ENCODE results near the gene MMD. TPM values are rescaled to one million over a fixed set of nuclear protein-coding genes. Genes with fewer than 3 reads are reported as not detected.

MMD gene
- total and polyA plus RNA-seq, 9 of the 15 experiments (the other 6 are each of a cell fraction or from before 2014, with no cell fraction given), result 3.1 to 18.9 (median 10.7) TPM

- no peak for TF ChIP-seq ZNF23 (CRISPR knock-in tag; IDR thresholded peaks at IDR 0.05)
- no peak for TF ChIP-seq ZFX (CRISPR knock-in tag; IDR thresholded peaks at IDR 0.05)
- TF ChIP-seq BCL6 (CRISPR knock-in tag; IDR thresholded peaks at IDR 0.05), result no peak
- no peak for TF ChIP-seq ZNF699 (CRISPR knock-in tag; IDR thresholded peaks at IDR 0.05; ENCODE audit: insufficient replicate concordance)
- no peak for TF ChIP-seq ZNF75A (CRISPR knock-in tag; IDR thresholded peaks at IDR 0.05)
- TF ChIP-seq MTA1 (IDR thresholded peaks at IDR 0.05; ENCODE audit: borderline replicate concordance), result peak; percentile 80; the same call in 1 of the 2 replicates
- no peak for TF ChIP-seq GABPB1 (CRISPR knock-in tag; IDR thresholded peaks at IDR 0.05)
- TF ChIP-seq ILF3 (IDR thresholded peaks at IDR 0.05; ENCODE audit: borderline replicate concordance), result no peak
- TF ChIP-seq PPARD (CRISPR knock-in tag; IDR thresholded peaks at IDR 0.05), result no peak
- no peak for TF ChIP-seq PTRF (tag; IDR thresholded peaks at IDR 0.05)
- no peak for TF ChIP-seq U2AF1 (optimal IDR thresholded peaks at IDR 0.05; ENCODE audit: low read depth, low read length)
- TF ChIP-seq ATF3 (IDR thresholded peaks at IDR 0.05), result peak; percentile 91
- no peak for TF ChIP-seq ATF3 (CRISPR knock-in tag; conservative IDR thresholded peaks at IDR 0.05)
- TF ChIP-seq NR4A1 (CRISPR knock-in tag; IDR thresholded peaks at IDR 0.05), result no peak
- TF ChIP-seq NR4A1 (tag; IDR thresholded peaks at IDR 0.05), result no peak; the same call in 1 of the 2 replicates
- TF ChIP-seq ZNF274 (IDR thresholded peaks at IDR 0.05; ENCODE audit: borderline replicate concordance, low read depth, low read length), result no peak
- TF ChIP-seq REST (IDR thresholded peaks at IDR 0.05; ENCODE audit: borderline replicate concordance), result peak; percentile 36; the same call in 1 of the 2 replicates
- no peak for TF ChIP-seq REST (CRISPR knock-in tag; IDR thresholded peaks at IDR 0.05; ENCODE audit: low read depth)
- TF ChIP-seq, protein P1, sequence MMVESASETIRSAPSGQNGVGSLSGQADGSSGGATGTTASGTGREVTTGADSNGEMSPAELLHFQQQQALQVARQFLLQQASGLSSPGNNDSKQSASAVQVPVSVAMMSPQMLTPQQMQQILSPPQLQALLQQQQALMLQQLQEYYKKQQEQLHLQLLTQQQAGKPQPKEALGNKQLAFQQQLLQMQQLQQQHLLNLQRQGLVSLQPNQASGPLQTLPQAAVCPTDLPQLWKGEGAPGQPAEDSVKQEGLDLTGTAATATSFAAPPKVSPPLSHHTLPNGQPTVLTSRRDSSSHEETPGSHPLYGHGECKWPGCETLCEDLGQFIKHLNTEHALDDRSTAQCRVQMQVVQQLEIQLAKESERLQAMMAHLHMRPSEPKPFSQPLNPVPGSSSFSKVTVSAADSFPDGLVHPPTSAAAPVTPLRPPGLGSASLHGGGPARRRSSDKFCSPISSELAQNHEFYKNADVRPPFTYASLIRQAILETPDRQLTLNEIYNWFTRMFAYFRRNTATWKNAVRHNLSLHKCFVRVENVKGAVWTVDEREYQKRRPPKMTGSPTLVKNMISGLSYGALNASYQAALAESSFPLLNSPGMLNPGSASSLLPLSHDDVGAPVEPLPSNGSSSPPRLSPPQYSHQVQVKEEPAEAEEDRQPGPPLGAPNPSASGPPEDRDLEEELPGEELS (CRISPR knock-in tag; IDR thresholded peaks at IDR 0.05; ENCODE audit: borderline replicate concordance), result no peak
- no peak for TF ChIP-seq SNIP1 (IDR thresholded peaks at IDR 0.05; ENCODE audit: low read depth)
Observed at GRCh38 chr17:55344514-55344997, 77.1 kb downstream of the MMD start (continued).

Measured in K562 (cell line).